IMR-90 (cell line): ENCODE data around the gene NAPSA.

Experiments used
- BHLHE40 ChIP-seq: fragments of 150-350 bp; IDR thresholded peaks from 2 replicates; pipeline ENCODE4 v1.6.1; 2016; ENCODE audit warnings: mild to moderate bottlenecking, low read depth, low read length
- CEBPB ChIP-seq: IDR thresholded peaks from 2 replicates; pipeline ENCODE4 v1.6.1; 2012; ENCODE audit warnings: low read depth, low read length, improper control_type of control experiment
- CHD1 ChIP-seq: IDR thresholded peaks from 2 replicates; pipeline ENCODE4 v1.6.1; 2012; ENCODE audit warnings: low read depth, low read length, improper control_type of control experiment
- CTCF ChIP-seq: conservative IDR thresholded peaks from 2 replicates; pipeline ENCODE4 v1.5.1; 2012; ENCODE audit warnings: mild to moderate bottlenecking, low read depth, low read length, improper control_type of control experiment
- FOS ChIP-seq: fragments of 150-350 bp; IDR thresholded peaks from 2 replicates; pipeline ENCODE4 v1.6.1; 2016; ENCODE audit warnings: low read depth, low read length
- POLR2A ChIP-seq: IDR thresholded peaks from 2 replicates; pipeline ENCODE4 v1.6.1; 2012; ENCODE audit warnings: mild to moderate bottlenecking, low read depth, low read length
- SMC3 ChIP-seq: fragments of 150-350 bp; IDR thresholded peaks from 2 replicates; pipeline ENCODE4 v1.6.1; 2016; ENCODE audit warnings: low read depth, mild to moderate bottlenecking, antibody characterized with exemption, low read length, moderate library complexity

DNA sequence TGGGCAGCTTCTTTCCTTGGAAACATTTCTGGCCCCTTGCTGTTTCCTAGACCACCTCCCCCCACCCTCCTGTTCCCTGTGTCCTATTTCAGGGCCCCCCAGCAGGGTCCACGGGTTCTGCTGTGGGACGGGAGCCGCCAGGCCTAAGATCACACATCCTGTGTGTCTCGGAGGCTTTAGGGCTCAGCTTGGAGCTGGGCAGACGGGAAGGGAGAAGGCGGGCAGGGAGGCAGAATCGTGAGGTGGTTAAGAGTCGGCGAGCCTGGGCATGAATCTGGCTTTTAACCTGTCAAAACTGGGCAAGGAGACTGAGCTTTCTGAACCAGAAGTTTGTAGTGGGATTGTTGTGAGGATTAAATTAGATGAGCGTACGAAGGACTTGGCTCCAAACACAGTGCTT lies 41.1 kb downstream of the NAPSA start:
- no peak for TF ChIP-seq CEBPB
- TF ChIP-seq POLR2A: no peak
- TF ChIP-seq CTCF: no peak
- no peak for TF ChIP-seq SMC3
- no peak for TF ChIP-seq CHD1
- no peak for TF ChIP-seq FOS
- TF ChIP-seq BHLHE40: no peak
